ENCODE results near the gene AWAT1.

AWAT1 gene

DNA sequence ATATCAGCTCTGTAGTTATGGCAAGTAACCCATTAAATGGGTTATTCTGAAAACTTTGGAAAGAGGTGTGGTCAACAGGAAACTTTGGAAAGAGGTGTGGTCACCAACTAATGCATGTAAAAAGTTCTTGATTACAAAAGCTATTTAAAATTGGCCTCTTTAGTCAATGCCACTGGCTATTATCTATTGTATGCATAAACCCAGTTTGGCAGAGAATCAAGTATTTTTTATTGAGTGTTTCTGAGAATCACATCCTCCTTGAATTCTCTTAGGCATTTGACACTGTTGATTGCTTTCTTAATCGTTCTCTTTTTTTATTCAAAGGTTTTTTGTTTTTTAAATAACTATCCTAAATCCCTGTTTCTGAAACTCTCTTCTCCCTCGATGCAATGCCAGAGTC, 18.0 kb downstream of the AWAT1 start:
- Histone ChIP-seq H3K9me3 (ENCODE audit: insufficient read depth, low read length, severe bottlenecking) (no peaks in the 10 kb centered on the region), H3K4me3 (ENCODE audit: low read depth in 1 of 2, low read length in 2 of 2) (no peak overlapping the region), H3K27me3 (ENCODE audit: insufficient read depth, low read length, poor library complexity) (no peaks in the 10 kb centered on the region), H3K4me2 (ENCODE audit: insufficient read depth, low read length) (no peak overlapping the region), H3K4me1 (ENCODE audit: insufficient read depth, low read length) (no peaks in the 10 kb centered on the region), H3K27ac (ENCODE audit: low read length) (no peak overlapping the region), H3K36me3 (ENCODE audit: insufficient read depth, low read length) (no peaks in the 10 kb centered on the region), H3K79me2 (ENCODE audit: insufficient read depth, low read length) (no peaks in the 10 kb centered on the region), H3K9ac (ENCODE audit: low read depth, low read length) (no peak overlapping the region), H2AFZ (ENCODE audit: low read depth, low read length) (no peak overlapping the region), H4K20me1 (ENCODE audit: insufficient read depth, low read length) (no peaks in the 10 kb centered on the region)
- ATAC-seq (ENCODE audit: insufficient read depth, low read depth) (no peak), DNase-seq (no peak)
- TF ChIP-seq EZH2 (IDR thresholded peaks at IDR 0.05; ENCODE audit: borderline replicate concordance, low read depth, low read length, severe bottlenecking) = no peak
- TF ChIP-seq, protein P1, sequence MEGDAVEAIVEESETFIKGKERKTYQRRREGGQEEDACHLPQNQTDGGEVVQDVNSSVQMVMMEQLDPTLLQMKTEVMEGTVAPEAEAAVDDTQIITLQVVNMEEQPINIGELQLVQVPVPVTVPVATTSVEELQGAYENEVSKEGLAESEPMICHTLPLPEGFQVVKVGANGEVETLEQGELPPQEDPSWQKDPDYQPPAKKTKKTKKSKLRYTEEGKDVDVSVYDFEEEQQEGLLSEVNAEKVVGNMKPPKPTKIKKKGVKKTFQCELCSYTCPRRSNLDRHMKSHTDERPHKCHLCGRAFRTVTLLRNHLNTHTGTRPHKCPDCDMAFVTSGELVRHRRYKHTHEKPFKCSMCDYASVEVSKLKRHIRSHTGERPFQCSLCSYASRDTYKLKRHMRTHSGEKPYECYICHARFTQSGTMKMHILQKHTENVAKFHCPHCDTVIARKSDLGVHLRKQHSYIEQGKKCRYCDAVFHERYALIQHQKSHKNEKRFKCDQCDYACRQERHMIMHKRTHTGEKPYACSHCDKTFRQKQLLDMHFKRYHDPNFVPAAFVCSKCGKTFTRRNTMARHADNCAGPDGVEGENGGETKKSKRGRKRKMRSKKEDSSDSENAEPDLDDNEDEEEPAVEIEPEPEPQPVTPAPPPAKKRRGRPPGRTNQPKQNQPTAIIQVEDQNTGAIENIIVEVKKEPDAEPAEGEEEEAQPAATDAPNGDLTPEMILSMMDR (IDR thresholded peaks at IDR 0.05; ENCODE audit: borderline replicate concordance, extremely low read depth, low read length, poor library complexity, severe bottlenecking) = no peak

DNA sequence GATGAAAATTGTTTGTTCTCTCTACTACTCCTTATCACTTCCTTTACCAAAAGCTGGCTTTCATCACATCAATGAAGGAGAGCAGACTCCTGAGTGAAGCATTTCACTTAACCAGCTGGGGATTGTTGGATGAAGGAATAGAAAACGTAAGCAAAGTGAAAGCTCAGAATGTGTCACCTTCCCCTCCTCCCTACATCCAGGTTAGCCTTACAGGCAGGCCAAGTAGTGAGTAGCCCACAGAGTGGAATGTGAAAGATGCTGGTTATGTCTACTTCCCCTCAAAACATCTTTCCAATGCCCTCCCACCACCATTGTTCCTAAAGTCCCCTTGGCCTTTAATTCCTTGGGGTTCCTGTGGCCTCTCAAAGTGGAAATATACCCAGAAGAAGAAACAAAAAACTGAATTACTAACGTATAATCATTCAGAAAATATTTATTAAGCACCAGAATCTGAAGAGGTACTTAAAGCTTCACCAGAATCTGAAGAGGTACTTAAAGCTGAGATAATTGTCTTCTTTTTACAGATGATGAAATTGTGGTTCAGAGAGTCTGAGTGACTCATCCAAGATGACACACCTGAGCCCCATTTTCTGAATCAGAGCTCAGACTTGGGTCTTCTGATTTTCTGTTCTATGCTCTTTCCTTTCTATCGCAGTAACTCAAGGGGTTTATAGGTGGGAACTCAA, 19.1 kb downstream of the AWAT1 start:
- Histone ChIP-seq H3K27me3 (ENCODE audit: insufficient read depth, low read length, poor library complexity) (no peaks in the 10 kb centered on the region), H3K4me1 (ENCODE audit: insufficient read depth, low read length) (no peaks in the 10 kb centered on the region), H3K27ac (ENCODE audit: low read length) (no peak overlapping the region), H4K20me1 (ENCODE audit: insufficient read depth, low read length) (no peaks in the 10 kb centered on the region), H3K79me2 (ENCODE audit: insufficient read depth, low read length) (no peaks in the 10 kb centered on the region), H3K9me3 (ENCODE audit: insufficient read depth, low read length, severe bottlenecking) (no peaks in the 10 kb centered on the region), H3K4me3 (ENCODE audit: low read depth in 1 of 2, low read length in 2 of 2) (no peak overlapping the region), H3K36me3 (ENCODE audit: insufficient read depth, low read length) (no peaks in the 10 kb centered on the region), H2AFZ (ENCODE audit: low read depth, low read length) (no peak overlapping the region), H3K4me2 (ENCODE audit: insufficient read depth, low read length) (no peak overlapping the region), H3K9ac (ENCODE audit: low read depth, low read length) (no peak overlapping the region)
- ATAC-seq (ENCODE audit: insufficient read depth, low read depth) (no peak), DNase-seq (no peak)
- TF ChIP-seq, protein P1 (IDR thresholded peaks at IDR 0.05; ENCODE audit: borderline replicate concordance, extremely low read depth, low read length, poor library complexity, severe bottlenecking) = no peak
- no peak for TF ChIP-seq EZH2 (IDR thresholded peaks at IDR 0.05; ENCODE audit: borderline replicate concordance, low read depth, low read length, severe bottlenecking)

DNA sequence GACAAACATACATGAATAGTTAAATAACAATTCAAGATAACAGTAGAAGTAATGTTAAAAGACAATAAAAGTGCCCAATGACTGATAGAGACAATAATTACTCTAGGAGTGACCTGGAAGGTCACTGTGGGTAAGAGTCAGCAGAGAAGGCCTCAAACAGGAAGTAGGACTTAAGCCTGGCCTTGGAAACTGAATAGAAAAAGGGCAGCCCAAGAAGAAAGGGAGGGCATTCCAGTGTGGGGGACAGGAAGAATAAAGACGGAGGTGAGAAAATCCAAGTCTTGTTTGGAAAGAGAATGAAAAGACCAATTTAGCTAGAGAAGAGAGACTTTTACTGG, 19.6 kb downstream of the AWAT1 start:
- no peak for ATAC-seq (ENCODE audit: insufficient read depth, low read depth)
- no peak overlapping the region for H3K4me2 ChIP-seq (ENCODE audit: insufficient read depth, low read length)

More for the DNA sequence above, 19.6 kb downstream of the AWAT1 start:
- no peak for DNase-seq
- Histone ChIP-seq H3K27ac (ENCODE audit: low read length) (no peak overlapping the region), H2AFZ (ENCODE audit: low read depth, low read length) (no peak overlapping the region), H3K27me3 (ENCODE audit: insufficient read depth, low read length, poor library complexity) (no peaks in the 10 kb centered on the region), H3K36me3 (ENCODE audit: insufficient read depth, low read length) (no peaks in the 10 kb centered on the region), H3K9me3 (ENCODE audit: insufficient read depth, low read length, severe bottlenecking) (no peaks in the 10 kb centered on the region), H3K79me2 (ENCODE audit: insufficient read depth, low read length) (no peaks in the 10 kb centered on the region), H3K4me1 (ENCODE audit: insufficient read depth, low read length) (no peaks in the 10 kb centered on the region), H4K20me1 (ENCODE audit: insufficient read depth, low read length) (no peaks in the 10 kb centered on the region), H3K9ac (ENCODE audit: low read depth, low read length) (no peak overlapping the region), H3K4me3 (ENCODE audit: low read depth in 1 of 2, low read length in 2 of 2) (no peak overlapping the region)
- TF ChIP-seq, protein P1 (IDR thresholded peaks at IDR 0.05; ENCODE audit: borderline replicate concordance, extremely low read depth, low read length, poor library complexity, severe bottlenecking) = no peak
- TF ChIP-seq EZH2 (IDR thresholded peaks at IDR 0.05; ENCODE audit: borderline replicate concordance, low read depth, low read length, severe bottlenecking) = no peak
